ENCODE results near the gene BMP5.

DNA sequence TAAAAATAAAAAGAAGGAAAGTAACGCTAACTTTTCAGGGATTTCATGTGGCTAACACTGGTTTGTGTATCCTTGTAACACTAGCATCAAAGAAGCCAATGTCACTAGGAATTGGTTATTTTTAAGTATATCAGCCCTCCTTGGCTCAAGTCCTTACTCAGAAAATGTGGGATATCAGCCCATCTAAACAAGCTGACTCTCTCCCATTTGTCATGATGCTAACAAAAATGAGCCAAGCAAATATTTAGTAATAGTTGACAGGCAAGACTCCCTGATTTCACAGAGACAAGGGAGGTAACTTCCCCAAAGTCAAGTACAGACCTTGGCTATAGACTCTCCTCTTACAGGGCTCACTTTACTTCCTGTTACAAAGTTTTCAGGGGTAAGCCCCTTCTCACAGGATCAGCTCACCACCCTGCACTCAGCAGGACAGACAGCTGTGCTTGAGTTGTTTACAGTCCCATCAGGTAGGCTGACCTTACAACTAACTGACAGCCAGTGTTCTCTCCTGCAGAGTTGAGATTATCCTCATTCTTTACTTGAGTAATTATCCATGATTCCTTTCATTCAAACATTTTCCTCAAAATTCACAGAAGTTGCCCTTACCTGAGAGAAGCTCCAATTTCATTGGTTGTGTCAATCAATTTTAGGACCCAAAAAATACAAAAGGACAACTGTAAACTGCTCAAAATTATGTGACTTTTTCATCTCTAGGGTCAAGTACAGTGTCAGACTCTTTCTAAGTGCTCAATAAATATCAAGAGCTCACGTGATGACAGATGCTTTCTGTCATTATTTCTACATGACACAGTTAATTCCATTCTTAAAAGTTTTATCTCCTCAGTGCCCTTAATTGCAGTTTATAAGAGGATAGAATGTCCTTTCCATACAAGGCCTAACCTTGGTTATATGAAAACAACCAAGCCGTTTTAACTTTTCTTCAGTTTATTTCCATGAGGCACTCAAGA lies 38.1 kb upstream of the BMP5 start:
- no peak for TF ChIP-seq CBX3 (IDR thresholded peaks at IDR 0.05; ENCODE audit: borderline replicate concordance, low read depth)
- TF ChIP-seq NFYA (IDR thresholded peaks at IDR 0.05; ENCODE audit: borderline replicate concordance, low read depth, low read length), result no peak
- TF ChIP-seq, protein P1, sequence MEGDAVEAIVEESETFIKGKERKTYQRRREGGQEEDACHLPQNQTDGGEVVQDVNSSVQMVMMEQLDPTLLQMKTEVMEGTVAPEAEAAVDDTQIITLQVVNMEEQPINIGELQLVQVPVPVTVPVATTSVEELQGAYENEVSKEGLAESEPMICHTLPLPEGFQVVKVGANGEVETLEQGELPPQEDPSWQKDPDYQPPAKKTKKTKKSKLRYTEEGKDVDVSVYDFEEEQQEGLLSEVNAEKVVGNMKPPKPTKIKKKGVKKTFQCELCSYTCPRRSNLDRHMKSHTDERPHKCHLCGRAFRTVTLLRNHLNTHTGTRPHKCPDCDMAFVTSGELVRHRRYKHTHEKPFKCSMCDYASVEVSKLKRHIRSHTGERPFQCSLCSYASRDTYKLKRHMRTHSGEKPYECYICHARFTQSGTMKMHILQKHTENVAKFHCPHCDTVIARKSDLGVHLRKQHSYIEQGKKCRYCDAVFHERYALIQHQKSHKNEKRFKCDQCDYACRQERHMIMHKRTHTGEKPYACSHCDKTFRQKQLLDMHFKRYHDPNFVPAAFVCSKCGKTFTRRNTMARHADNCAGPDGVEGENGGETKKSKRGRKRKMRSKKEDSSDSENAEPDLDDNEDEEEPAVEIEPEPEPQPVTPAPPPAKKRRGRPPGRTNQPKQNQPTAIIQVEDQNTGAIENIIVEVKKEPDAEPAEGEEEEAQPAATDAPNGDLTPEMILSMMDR (IDR thresholded peaks at IDR 0.05 in 2 of 3, conservative IDR thresholded peaks at IDR 0.05 in 1 of 3; ENCODE audit: control insufficient read depth in 2 of 3, extremely low read depth in 1 of 3, insufficient read depth in 1 of 3, low read depth in 3 of 3, low read length in 3 of 3), result no peak
- TF ChIP-seq, protein P2, sequence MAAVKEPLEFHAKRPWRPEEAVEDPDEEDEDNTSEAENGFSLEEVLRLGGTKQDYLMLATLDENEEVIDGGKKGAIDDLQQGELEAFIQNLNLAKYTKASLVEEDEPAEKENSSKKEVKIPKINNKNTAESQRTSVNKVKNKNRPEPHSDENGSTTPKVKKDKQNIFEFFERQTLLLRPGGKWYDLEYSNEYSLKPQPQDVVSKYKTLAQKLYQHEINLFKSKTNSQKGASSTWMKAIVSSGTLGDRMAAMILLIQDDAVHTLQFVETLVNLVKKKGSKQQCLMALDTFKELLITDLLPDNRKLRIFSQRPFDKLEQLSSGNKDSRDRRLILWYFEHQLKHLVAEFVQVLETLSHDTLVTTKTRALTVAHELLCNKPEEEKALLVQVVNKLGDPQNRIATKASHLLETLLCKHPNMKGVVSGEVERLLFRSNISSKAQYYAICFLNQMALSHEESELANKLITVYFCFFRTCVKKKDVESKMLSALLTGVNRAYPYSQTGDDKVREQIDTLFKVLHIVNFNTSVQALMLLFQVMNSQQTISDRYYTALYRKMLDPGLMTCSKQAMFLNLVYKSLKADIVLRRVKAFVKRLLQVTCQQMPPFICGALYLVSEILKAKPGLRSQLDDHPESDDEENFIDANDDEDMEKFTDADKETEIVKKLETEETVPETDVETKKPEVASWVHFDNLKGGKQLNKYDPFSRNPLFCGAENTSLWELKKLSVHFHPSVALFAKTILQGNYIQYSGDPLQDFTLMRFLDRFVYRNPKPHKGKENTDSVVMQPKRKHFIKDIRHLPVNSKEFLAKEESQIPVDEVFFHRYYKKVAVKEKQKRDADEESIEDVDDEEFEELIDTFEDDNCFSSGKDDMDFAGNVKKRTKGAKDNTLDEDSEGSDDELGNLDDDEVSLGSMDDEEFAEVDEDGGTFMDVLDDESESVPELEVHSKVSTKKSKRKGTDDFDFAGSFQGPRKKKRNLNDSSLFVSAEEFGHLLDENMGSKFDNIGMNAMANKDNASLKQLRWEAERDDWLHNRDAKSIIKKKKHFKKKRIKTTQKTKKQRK (IDR thresholded peaks at IDR 0.05; ENCODE audit: low read depth, low read length), result no peak
- TF ChIP-seq SMAD5 (IDR thresholded peaks at IDR 0.05; ENCODE audit: low read depth), result no peak
- no peak for TF ChIP-seq HDGF (IDR thresholded peaks at IDR 0.05)
- no peak for TF ChIP-seq ATF7 (IDR thresholded peaks at IDR 0.05; ENCODE audit: low read depth)
- TF ChIP-seq SREBF2 (IDR thresholded peaks at IDR 0.05; ENCODE audit: low read length), result no peak
- no peak for TF ChIP-seq NR2C2 (IDR thresholded peaks at IDR 0.05; ENCODE audit: borderline replicate concordance, control insufficient read depth, insufficient read length, low read depth)
- TF ChIP-seq POLR2A (IDR thresholded peaks at IDR 0.05; ENCODE audit: low read depth, low read length), result no peak

Data from GM12878 (cell line).